Stimulated activated CD4-positive, alpha-beta T cell treated with anti-CD3 and anti-CD28 coated beads, TNF-alpha, amount 100 ng/mL, for 24 hours (primary cell): ENCODE measurements around the gene UGT1A8.

Source experiments
- DNase-seq, 3 experiments: peaks; one replicate each; pipeline ENCODE4 v3.0.0-alpha.2; 2020; ENCODE audit warnings: low read depth in 3 of 3

UGT1A8 gene

DNA sequence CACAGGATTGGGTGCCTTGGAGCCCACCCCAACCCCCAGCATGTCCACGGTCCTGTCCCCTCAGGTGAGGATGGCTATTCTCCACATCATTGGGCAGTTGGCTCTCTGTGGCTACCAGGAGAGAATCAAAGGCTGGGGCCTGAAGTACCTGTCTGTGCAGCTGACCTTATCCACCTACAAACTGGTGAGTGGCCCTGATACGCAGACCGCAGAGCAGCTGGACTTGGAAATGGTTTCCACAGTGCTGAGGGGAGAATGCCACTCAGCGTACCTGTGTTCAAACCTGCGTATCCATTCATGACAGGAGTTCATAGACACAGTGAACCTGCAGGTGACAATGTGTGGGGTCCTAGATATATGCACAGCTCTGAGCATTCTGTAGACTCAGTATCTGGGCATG, 182.3 kb downstream of the UGT1A8 start:
- no peak for DNase-seq

DNA sequence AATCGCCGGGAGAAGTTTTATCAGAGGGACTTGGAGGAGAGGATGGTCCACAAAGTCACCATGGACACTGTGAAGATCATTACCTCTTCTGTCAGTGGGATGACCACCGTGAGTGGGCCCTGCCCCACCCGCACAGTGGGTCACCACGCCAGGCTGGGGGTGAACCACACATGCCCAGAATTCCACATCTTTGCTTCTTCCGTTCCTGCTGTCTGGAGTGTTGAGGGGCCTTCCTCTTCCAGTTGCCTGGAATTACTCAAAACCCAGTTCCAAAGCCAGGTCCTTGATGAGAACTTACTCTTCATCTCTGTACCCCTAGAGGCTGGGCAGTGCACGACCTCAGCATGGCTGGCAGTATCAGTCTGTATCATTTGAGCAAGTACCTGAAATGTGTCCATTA, 182.8 kb downstream of the UGT1A8 start:
- no peak for DNase-seq

DNA sequence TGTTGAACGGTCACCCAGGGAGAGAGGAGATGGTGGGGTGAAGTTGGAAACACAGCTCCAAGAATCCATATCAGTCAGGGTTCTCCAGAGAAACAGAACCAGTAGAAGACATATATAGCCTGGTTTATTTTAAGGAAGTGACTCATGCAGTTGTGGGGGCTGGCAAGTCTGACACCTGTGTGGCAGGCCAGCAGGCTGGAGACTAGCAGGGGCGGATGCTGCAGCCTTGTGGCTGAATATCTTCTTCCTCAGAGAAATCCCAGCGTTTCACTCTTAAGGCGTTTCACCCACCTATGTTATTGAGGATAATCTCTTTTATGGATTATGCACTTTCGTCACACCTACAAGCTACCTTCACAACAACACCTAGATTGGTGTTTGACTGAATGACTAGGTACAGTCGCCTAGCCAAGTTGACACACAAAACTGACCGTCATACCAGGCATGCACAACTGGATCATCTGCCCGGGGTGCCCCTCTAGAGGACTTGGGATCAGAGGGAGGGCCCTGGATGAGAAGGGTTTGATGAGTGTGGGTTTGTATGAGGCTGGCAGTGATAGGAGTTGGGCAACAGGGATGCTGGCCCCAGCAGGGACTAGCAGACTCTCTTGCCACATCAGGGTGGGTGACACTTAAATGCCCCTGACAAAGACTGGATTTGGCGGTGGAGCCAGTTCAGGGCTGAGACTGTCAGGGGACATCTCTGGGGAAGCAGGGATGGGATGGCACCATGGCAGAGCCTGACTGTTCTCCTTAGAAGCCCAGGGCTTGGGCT, 184.1 kb downstream of the UGT1A8 start:
- no peak for DNase-seq

GRCh38 chr2:233802132-233802815, 184.8 kb downstream of the UGT1A8 start:
- DNase-seq = no peak

- DNase-seq = no peak
Measured at GRCh38 chr2:233803292-233803911, 186.0 kb downstream of the UGT1A8 start.

DNA sequence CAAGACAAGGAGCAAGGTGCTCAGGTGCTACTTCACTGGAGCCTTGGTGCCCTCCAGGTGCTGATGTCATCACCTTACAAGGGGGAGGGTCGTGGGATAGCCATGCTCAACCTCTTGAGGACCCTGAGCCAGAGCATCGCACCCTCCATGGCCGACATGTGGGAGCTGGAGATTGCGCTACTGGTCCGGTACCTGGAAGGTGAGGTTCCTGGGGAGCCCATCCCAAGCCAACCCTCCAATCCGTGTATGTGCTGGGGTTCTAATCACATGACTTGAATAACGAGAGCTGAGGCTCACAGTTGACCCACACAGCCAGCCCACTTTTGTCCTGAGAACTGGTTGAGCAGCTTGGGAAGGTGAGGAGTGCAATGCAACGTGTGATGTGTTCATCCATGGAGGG, 186.6 kb downstream of the UGT1A8 start:
- DNase-seq = no peak

DNA sequence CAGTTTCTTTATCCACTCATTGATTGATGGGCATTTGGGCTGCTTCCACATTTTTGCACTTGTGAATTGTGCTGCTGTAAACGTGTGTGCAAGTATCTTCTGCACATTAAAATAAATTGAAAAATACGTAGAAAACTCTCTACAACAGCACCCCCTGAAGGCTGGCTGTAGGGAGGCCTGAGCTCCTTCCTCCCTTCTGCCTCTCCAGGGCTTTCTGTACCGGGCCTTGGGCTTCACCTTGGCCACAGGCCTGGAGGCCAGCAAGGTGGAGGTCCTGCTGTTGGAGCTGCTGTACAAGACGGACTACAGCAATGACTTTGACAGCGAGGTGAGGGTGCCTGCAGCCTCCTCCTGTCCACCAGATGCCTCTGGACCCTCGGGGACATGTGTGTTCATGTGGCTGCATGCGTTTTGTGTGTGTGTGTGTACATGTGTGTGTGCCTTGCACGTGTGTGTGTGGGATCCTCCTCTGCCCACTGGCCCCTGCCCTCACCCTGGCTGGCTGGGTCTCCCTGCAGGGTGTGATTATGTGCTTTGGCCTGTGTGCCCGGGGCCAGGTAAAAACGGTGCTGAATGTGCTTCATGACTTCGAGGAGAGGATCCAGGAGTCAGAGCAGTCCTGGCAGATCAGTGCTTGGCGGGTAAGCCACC, 189.9 kb downstream of the UGT1A8 start:
- no peak for DNase-seq

GRCh38 chr2:233807966-233808935, 190.8 kb downstream of the UGT1A8 start:
- DNase-seq = no peak

- DNase-seq = no peak
Measured at GRCh38 chr2:233810385-233810784, 193.0 kb downstream of the UGT1A8 start.

- DNase-seq = no peak
Measured at GRCh38 chr2:233811087-233811486, 193.7 kb downstream of the UGT1A8 start.

- DNase-seq = no peak
Measured at GRCh38 chr2:233811732-233812131, 194.3 kb downstream of the UGT1A8 start.

DNA sequence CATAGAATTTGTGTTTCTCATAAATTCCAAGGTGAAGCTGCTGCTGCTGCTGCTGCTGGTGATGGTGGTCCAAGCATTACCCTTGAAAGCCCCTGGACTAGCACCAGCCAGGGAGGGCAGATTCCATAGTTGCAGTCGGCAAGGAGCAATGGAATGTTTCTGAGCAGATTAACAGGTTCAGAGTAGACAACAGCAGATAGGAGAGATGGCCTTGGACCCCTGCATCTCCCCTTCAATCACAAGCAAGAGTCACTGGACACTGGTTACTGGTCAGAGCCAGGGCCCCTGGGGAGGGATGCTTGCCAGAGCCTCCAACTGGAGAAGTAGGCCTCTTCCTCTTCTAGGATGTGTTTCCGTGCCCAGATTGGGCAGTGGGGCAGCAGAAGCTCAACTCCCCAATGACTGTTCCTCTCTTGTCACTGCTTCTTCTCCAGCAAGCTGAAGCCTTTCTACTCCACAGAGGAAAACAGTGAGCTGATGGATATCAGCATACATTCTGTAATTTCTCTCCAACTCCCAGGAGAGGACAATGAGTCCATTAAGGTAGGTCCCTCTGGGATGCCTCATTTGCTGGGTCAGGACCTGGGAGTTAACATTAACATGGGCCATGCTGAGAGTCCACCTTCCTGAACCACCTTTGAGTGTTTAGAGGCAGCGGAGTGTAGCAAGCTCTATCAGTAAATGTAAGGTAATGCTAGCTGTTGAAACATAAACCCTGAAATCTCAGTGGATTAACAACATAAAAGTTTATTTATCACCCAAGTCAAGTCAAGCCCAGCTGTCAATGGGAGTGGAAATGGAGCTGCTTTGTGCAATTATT, 196.0 kb downstream of the UGT1A8 start:
- no peak for DNase-seq

- no peak for DNase-seq
Measured at GRCh38 chr2:233814056-233814835, 196.8 kb downstream of the UGT1A8 start.

DNA sequence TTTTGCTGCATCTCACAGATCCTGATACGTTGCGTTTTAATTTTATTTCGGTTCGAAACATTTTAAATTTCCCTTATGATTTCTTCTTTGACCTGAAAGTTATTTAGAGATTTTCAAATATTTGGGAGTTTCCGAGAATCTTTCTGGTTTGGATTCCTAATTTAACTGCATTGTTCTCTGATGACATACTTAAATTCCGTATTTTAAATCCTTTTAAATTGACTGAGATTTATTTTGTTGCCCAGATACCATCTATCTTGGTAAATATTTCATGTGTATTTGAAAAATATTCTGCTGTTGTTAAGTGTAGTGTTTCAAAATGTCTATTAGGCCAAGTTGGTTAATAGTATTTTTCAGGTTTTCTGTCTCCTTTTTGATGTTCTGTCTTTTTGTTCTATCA, 198.4 kb downstream of the UGT1A8 start:
- DNase-seq = no peak

DNA sequence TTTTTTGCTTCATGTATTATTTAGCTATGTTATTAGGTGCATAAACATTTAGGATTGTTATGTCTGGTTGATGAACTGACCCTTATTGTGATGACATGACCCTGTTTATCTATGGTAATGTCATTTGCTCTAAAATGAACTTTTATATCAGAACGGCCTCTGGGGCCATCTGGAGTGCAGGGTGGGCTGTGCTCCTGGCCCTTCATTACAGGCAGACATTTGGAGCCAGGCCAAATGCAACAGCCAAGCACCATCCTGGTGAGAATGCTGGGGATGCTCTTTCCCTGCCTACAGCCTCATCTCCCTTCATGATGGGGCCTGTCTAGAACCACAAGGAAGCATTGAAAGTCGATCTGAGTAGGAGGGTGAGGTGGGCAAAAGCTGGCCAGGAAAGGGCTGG, 198.9 kb downstream of the UGT1A8 start:
- DNase-seq = no peak

GRCh38 chr2:233816771-233817170, 199.3 kb downstream of the UGT1A8 start:
- no peak for DNase-seq

GRCh38 chr2:233817361-233817911, 200.0 kb downstream of the UGT1A8 start:
- DNase-seq = no peak

DNA sequence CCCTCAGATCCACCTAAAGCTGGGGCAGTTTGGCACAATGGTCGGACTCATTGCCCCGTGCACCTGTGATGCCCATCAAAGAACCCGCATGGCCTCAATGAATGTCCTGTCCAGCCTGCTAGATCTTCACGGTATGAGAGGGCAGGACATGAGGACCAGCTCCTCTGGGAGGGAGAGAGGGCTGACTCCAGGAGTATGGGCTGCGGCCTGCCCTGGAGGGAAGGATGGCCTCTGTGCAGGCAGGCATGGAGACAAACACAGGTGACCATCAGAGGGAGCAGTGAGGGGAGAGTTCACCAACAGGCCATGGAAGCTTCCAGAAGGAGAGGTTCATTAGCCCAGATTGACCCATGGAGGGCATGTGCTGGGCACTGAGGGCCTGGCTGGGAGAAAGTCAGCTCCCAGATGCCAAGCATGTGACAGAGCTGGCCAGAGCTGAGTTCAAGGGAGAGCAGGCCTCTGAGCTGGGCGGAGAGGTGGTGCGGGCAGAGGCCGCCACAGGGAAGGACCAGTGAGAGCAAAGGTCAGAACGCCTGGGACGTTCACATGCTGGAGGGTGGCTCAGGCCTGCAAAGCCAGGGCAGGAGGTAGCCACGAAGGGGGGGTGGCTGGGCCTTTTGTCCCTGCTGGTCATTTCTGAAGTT, 200.7 kb downstream of the UGT1A8 start:
- no peak for DNase-seq
